HG02642 (cell line): Measurements from ENCODE around the gene HLA-B.

Source experiments
- ATAC-seq: cut with Tn5 transposase; IDR thresholded peaks from one replicate; pipeline ENCODE4 v1.9.1; 2021; ENCODE audit warnings: mild to moderate bottlenecking; ENCODE audit not compliant: unreplicated experiment, poor library complexity

The HLA-B gene

DNA sequence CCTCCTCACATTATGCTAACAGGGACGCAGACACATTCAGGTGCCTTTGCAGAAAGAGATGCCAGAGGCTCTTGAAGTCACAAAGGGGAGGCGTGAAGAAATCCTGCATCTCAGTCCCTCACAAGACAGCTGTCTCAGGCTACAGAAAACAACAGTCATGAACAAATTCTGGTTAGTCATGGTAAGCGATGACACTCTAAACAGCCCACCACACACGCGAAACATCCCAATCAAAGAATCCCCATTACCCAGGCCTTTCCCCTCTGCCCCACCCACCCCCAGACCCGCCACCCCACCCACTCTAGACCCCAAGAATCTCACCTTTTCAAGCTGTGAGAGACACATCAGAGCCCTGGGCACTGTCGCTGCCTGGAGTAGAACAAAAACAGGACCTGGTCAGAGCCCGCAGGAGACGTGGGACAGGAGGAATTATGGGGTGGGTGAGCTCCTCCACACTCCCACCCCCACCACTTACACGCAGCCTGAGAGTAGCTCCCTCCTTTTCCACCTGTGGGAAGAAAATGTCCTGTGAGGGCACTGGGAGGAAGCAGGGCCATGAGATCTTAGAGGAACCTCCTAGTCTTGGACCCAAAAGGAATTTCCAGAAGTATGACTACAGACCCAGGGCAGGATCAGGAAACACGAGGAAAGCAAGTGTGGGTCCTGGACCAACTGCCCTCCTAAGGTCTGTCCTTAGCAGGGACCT, 2.7 kb downstream of the HLA-B start:
- ATAC-seq, result no peak

GRCh38 chr6:31353384-31353945, 3.5 kb downstream of the HLA-B start:
- no peak for ATAC-seq

DNA sequence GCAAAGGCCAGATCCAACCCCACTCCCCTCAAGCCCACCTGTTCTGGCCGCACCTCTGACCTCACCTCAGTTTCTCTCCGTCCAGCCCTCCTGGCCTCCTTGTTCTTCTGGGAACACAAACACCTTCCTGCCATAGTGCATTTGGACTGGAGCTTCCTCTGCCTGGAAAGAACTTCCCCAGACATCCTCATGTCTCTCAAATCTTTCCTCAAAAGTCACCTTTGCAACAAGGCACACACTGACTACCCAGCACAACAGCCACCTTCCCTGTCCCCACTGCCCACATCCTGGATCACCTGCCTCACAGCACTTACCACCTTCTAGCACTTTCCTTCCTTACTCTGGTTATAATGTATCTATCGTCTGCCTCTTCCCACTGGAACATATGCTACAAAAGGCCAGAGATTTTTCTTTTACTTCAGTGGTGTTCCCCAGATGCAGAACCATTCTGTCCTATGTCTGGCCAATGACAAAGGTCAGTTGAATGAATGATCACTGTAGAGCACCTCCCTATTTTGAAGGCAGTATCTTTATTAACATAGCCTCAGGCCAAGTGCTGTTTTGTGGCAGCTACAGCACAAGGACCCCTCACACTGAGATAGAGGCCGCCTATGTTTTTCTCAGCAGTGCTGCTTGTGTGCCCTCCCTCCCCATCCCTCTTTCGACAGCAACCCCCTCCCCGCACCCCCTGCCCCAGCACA, 4.1 kb downstream of the HLA-B start:
- no peak for ATAC-seq

GRCh38 chr6:31352310-31352682, 4.7 kb downstream of the HLA-B start:
- no peak for ATAC-seq

DNA sequence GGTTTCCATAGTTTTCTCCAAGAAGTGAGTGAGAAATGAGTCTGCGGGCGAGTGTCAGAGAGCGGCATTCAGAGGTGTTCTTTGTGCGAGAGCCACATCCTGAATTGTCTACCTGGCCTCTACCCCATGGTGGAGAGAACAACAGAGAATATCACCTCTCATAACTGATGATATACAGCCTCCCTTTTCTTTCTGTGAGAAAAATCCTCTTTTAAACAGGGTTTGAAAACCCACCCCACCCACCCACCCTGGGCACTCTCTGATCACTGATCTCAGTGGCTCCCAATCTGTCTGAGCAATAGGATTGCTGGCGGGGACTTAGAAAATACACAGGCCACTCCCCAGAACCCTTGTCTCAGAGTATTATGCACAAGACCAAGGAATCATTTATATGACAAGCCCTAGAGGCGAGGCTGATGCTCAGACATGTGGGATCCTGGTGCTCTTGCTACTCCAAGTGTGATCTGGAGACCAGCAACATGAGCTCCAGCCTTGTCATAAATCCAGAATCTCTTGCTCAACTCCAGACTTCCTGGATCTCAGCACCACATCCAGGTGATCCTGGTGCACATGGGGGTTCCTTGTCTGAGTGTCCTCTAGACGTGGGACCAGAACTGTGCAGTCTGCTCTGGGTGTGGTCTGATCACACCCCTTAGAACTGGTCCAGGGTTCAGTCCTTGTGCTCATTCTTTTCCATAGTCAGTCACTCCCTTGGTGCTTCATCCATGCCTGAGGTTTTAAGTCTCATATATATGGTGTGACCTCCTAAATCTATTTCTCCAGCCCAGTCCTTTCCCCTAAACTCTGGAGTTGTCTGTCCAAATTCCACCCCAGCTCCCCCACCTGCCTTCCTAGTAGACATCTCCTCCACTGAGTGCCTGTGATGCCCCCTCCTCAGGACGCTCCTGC, 5.3 kb downstream of the HLA-B start:
- ATAC-seq, result no peak

GRCh38 chr6:31351033-31351380, 6.0 kb downstream of the HLA-B start:
- no peak for ATAC-seq

GRCh38 chr6:31350196-31351032, 6.6 kb downstream of the HLA-B start:
- ATAC-seq, result no peak

GRCh38 chr6:31349301-31349700, 7.7 kb downstream of the HLA-B start:
- no peak for ATAC-seq

DNA sequence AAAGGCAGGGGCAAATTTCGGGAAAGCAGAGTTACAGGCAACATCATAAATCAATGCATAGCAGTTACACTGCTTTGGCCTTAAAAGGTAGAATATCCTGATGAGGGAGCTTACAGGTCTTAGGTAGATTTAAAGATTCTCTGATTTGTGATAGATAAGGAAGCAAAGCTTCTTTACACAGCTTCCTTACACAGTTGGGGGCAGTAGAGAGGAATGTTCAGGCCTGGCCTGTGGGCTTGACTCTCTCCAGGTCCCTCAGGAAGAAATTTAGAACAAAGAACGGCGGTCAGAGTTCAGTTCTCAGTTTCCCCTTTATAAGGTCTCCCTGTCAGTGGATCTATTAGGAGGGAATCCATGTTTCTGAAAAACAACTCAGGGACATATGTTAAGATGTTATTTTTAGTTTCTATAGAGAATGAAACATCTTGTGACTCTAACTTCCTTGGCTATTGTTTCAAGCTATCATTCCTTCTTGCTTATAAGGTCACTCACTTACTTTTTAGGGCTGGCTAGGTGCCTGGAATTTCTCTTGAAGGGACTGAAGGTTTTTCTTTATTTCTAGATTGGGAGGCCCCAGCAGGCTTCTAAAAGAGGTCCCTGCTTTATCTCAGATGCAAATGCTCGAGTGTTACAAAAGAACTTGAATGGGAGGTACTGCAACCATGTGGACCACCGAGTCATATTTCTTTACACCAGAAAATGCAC, 11.8 kb downstream of the HLA-B start:
- no peak for ATAC-seq

GRCh38 chr6:31340228-31340627, 16.8 kb downstream of the HLA-B start:
- no peak for ATAC-seq

- no peak for ATAC-seq
Measured at GRCh38 chr6:31339210-31339609, 17.8 kb downstream of the HLA-B start.

DNA sequence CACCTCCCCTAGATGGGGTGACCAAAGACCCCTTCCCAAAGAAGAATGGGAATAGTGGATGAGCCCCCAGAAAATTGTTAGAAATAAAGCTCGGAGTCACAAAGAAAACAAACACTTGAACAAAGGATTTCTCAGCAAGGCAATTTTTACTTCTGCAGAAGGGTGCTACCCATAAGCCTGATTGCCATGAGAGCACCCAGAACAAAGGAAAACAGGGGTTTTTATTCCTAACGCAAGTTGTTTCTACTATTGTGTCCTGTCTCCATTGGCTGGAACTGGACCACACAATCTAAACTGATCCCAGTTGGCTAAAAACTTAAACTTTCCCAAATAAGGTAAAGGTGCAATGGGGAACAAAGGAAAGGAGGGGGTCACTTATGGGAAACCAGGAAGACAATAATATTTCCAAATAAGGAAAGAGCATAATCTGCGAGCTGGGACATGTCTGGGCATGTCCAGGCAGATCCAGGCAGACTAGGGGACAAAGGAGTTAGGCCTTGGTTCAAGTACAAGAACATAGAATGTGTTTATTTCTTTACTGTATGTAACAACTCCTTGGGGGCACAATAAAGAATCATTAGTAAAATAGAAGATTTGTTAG, 20.0 kb downstream of the HLA-B start:
- ATAC-seq, result no peak

DNA sequence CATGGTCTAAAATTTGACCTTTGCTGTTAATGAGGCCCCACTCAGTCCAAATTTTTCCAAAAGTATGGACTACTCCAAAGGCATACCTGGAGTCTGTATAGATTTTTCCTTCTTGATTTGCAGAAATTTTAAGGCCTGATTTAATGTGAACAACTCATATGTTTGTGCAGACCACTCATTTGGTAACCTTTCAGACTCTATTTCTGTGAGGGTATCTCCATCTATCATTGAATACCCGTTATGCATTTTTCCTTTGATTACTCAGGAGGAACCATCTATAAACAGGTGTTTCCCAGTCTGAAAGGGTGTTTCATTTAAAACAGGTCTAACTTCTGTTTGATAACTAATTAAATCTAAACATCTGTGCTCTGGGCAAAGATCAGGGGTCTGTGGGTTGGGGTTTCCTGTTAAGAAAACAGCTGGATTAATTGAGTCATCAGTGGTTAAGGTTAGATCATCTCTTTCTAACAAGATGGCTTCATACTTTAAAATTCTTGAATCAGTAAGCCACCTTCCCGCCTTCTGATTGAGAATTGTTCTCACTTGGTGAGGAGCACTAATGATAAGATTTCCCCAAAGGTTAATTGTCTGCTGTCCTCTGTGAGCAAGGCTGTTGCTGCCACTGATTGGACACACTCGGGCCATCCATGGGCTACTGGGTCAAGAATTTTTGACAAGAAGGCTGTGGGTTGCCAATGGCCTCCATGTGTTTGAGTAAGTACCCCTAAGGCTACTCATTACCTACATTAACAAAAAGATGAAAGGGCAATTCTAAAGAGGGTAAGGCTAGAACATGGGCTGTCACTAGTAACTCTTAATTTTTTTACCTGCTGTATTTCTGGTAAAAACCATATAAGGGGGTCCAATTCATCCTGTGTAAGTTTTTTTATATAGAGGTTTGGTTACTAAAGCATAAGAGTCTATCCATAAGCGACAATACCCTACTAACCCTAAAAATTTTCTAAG, 24.1 kb downstream of the HLA-B start:
- ATAC-seq, result no peak

DNA sequence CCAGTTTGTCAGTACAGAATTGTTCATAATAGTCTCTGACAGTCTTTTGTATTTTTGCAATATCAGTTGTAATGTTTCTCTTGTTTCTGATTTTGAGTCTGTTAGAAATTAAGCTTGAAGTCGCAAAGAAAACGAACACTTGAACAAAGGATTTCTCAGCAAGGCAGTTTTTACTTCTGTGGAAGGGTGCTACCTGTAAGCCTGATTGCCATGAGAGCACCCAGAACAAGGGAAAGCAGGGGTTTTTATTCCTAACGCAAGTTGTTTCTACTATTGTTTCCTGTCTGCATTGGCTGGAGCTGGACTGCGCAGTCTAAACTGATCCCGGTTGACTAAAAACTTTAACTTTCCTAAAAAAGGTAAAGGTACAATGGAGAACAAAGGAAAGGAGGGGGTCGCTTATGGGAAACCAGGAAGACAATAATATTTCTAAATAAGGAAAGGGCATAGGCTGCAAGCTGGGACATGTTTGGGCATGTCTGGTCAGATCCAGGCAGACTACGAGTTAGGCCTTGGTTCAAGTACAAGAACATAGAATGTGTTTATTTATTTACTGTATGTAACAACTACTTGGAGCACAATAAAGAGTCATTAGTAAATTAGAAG, 28.5 kb downstream of the HLA-B start:
- no peak for ATAC-seq

DNA sequence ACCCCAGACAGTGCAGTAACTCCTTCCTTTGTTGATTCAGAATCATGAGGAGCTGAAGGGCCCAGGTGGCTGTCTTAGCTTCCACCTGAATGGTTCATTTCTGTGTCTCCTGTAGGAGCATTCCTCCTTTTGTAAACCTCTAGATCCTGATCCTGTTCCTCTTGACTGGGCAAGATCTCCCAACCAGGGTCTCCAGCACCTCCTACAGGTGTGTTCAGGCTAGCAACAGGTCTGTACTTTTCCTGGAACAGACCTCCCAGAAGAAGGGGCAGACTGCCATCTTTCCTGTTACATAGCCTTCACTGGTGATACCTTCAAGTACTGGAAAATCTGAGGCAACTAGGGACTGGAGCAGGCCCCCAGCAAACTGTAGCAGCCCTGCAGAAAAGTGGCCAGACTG, 35.2 kb downstream of the HLA-B start:
- ATAC-seq, result no peak

GRCh38 chr6:31321005-31321707, 35.8 kb downstream of the HLA-B start:
- ATAC-seq, result no peak

- no peak for ATAC-seq
Measured at GRCh38 chr6:31317036-31317435, 39.9 kb downstream of the HLA-B start.
